ENCODE measurements around the gene KRT9.
"Not testable (repeated sequence)": the region's sequence is repeated elsewhere in the genome, so short reads cannot be mapped to it uniquely, and the experiment has no call there.

KRT9 gene

GRCh38 chr17:41580687-41581365, 9.0 kb upstream of the KRT9 start:
- DNase-seq (ENCODE audit: low read depth, low spot score) = no peak
- H3K4me3 ChIP-seq (ENCODE audit: low read length) = no peak overlapping the region

DNA sequence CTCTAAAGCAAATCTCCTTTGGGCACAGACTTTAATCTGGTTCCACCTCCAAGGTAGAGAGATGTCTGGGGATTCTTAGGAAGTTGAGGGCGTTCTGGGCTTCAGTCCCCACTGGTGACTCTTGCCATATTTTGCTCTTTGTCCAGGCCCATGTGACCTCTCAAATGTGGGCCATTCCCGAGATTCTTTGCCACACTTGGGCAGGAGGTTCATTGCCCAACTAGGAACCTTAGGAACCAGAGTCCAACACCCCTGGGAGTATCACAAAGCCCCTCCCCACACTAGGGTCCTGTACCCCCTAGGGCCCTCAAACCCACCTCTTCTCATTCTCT, 8.4 kb upstream of the KRT9 start:
- H3K4me3 ChIP-seq (ENCODE audit: low read length) = no peak overlapping the region
- no peak for DNase-seq (ENCODE audit: low read depth, low spot score)

DNA sequence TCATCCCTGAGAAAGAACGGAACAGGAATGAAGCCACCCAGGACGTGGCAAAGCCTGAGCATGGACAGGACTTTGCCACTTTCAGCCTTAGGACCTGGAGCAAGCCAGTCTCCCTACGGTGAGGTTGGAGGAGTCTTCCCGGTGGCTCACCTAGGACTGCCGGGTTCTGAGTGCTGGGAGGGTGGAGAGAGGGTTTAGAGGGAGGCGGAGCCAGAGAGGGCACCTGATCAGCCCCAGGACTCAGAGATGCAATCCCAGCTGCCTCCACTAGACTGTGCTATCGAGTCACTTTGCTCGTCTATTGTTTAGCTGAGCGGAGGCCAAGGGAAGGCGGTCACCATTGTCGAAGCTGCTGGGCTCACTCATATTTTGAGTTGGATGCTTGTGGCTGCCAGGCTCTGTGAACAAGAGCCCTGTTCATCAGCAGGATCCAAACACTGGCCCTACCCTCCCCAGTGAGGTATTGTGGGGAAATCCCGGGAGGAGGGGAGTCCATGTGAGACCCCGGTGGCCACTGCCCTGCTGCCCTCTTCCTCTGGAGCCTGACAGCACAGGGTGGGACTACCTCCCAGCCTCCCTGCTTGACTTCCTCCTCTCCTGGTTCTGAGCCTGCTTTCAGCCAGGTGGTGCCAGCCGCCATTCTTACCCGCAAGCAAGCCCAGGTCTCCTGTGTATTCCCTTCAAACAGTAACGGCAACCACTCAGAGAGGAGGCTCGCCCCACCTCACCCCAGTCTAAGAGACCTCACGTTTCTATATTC, 7.8 kb upstream of the KRT9 start:
- DNase-seq (ENCODE audit: low read depth, low spot score) = peak; percentile 76
- peak overlapping the region; percentile 12 for H3K4me3 ChIP-seq (ENCODE audit: low read length)

- H3K4me3 ChIP-seq (ENCODE audit: low read length) = no peak overlapping the region
- no peak for DNase-seq (ENCODE audit: low read depth, low spot score)
These were observed 7.1 kb upstream of the KRT9 start for GRCh38 chr17:41578971-41579370.

GRCh38 chr17:41578538-41578937, 6.7 kb upstream of the KRT9 start:
- no peak for DNase-seq (ENCODE audit: low read depth, low spot score)
- no peak overlapping the region for H3K4me3 ChIP-seq (ENCODE audit: low read length)

GRCh38 chr17:41576740-41577139, 4.9 kb upstream of the KRT9 start:
- H3K4me3 ChIP-seq (ENCODE audit: low read length); DNase-seq (ENCODE audit: low read depth, low spot score): not testable (repeated sequence)

- DNase-seq (ENCODE audit: low read depth, low spot score) = no peak
- H3K4me3 ChIP-seq (ENCODE audit: low read length) = no peak overlapping the region
These were observed 3.5 kb upstream of the KRT9 start for GRCh38 chr17:41575336-41575735.

DNA sequence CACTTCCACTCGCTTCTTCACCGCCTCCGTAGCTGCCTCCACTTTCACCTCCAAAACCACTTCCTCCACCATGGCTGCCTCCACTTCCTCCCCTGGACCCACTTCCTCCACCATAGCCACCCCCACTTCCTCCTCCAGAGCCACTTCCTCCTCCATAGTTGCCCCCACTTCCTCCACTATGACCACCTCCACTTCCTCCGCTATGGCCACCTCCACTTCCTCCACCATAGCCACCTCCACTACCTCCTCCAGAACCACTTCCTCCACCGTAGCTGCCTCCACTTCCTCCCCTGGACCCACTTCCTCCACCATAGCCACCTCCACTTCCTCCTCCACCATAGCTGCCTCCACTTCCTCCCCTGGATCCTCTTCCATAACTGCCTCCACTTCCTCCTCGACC, 4.5 kb downstream of the KRT9 start:
- no peak overlapping the region for H3K4me3 ChIP-seq (ENCODE audit: low read length)
- peak; percentile 9 for DNase-seq (ENCODE audit: low read depth, low spot score)

GRCh38 chr17:41565338-41565737, 6.5 kb downstream of the KRT9 start:
- DNase-seq (ENCODE audit: low read depth, low spot score) = no peak
- H3K4me3 ChIP-seq (ENCODE audit: low read length) = no peak overlapping the region

- H3K4me3 ChIP-seq (ENCODE audit: low read length) = no peak overlapping the region
- DNase-seq (ENCODE audit: low read depth, low spot score) = no peak
These were observed 8.2 kb downstream of the KRT9 start for GRCh38 chr17:41563607-41564170.

- no peak overlapping the region for H3K4me3 ChIP-seq (ENCODE audit: low read length)
- DNase-seq (ENCODE audit: low read depth, low spot score) = no peak
These were observed 10.3 kb downstream of the KRT9 start for GRCh38 chr17:41561554-41561953.

DNA sequence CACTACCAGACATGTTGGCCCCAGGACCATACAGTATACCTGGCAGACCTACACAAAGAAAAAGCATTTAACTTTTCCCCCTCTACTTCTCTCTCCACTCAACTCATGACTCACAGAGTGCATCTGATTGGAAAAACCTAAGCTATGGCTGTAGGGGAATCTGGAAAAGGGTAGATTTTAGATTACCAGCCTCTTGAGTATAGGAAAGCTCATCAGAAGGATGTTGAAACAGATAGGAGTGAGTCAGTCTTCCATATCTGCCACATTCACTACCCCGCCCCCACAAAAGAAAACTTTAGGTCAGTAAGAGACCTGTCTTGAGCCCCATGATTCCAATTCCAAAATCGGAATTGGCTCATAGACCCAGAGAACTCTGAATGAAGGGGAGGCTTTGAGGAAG, 12.3 kb downstream of the KRT9 start:
- DNase-seq (ENCODE audit: low read depth, low spot score) = no peak
- H3K4me3 ChIP-seq (ENCODE audit: low read length) = no peak overlapping the region

DNA sequence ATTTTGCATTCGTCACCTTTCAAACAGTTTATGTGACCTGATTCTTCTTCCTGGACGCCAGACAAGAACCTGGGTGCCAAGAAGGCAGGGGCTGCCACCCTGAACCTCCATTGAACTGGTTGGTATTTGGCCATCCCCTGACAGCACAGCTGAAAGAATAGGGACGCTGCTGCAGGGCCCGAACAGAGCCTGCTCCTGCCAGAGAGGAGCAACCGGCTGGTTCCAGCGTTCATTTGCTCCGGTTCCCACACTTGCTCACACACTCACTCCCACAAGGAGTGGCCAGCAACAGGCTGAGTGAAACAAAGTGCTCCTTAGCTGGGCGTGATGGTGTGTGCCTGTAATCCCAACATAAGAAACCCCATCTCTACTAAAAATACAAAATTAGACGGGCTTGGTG, 14.9 kb downstream of the KRT9 start:
- no peak overlapping the region for H3K4me3 ChIP-seq (ENCODE audit: low read length)
- no peak for DNase-seq (ENCODE audit: low read depth, low spot score)

DNA sequence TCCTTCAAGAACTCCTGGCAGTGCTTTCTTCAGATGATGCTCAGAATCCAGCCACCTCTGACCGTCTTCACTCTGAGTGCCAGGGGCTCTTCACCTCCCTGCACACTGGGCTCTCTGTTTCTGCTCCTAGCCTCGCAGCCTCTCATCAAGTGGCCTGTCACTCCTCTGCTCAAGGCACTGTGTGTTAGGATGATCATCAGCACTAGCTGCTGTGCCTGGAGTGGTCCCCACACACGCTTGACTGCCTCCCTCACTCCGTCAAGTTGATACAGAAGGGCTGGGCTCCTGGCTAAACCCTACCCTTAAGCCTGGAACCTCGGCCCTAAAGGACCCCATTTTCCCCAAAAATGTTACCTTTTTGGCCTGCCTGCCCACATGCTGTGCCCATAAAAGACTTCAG, 15.6 kb downstream of the KRT9 start:
- H3K4me3 ChIP-seq (ENCODE audit: low read length) = no peak overlapping the region
- no peak for DNase-seq (ENCODE audit: low read depth, low spot score)

DNA sequence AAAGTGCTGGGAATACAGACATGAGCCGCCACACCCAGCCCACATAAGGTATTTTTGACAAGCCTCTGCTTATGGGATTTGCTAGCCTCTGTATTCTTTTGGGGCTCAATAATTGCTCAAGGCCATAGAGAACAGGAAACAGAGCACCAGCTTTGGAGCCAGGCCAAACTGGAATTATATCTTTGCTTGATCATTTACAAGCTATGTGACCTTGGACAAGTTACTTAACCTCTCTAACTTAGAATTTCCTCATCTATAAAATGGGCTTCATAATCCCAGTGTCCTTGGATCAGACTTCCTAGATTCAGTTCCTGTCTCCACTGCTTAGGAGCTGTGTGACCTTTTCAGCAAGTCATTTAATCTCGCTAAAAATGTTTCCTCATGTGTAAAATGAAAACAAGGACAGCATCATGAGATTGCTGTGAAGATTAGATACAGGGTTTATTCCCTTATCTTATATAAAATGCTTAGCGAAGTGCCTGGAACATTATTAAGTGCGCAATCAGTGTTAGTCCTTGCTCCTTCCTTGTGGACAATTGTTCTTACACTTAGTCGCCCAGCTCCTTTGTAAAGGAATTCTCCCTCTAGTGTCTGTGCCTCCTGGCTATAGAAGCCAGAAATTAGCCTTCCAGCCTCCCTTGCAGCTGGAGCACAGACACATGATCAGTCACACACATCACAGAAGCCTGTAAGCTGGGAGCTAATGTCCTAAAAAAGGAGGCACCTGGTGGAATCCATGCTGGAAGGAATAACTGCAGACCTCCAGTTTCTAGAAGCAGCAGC, 16.6 kb downstream of the KRT9 start:
- H3K4me3 ChIP-seq (ENCODE audit: low read length) = no peak overlapping the region
- DNase-seq (ENCODE audit: low read depth, low spot score) = no peak

- no peak for DNase-seq (ENCODE audit: low read depth, low spot score)
- no peak overlapping the region for H3K4me3 ChIP-seq (ENCODE audit: low read length)
These were observed 17.7 kb downstream of the KRT9 start for GRCh38 chr17:41553987-41554680.

GRCh38 chr17:41553176-41553575, 18.7 kb downstream of the KRT9 start:
- no peak overlapping the region for H3K4me3 ChIP-seq (ENCODE audit: low read length)
- no peak for DNase-seq (ENCODE audit: low read depth, low spot score)

GRCh38 chr17:41552455-41552854, 19.4 kb downstream of the KRT9 start:
- no peak for DNase-seq (ENCODE audit: low read depth, low spot score)
- no peak overlapping the region for H3K4me3 ChIP-seq (ENCODE audit: low read length)

- DNase-seq (ENCODE audit: low read depth, low spot score) = no peak
- H3K4me3 ChIP-seq (ENCODE audit: low read length) = no peak overlapping the region
These were observed 20.5 kb downstream of the KRT9 start for GRCh38 chr17:41551365-41551764.

Data from Jurkat, Clone E6-1 (cell line).